ENCODE results near the gene NCOA3.

The NCOA3 gene

DNA sequence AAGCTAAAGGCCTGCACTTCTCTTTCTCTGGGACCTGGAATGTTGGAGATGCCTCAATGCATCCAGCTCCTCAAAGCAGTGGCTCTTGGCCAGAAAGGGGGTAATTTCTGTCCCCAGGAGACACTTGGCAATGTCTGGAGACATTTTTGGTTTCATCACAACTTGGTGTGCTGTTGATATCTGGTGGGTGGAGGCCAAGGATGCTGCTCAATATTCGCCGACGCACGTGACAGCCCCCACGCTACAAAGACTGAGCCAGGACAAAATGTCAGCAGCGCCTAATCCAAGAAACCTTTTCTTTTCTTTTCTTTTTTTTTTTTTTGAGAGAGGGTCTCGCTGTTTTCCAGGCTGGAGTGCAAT lies 203.8 kb downstream of the NCOA3 start:
- DNase-seq (ENCODE audit: low read depth), result no peak

DNA sequence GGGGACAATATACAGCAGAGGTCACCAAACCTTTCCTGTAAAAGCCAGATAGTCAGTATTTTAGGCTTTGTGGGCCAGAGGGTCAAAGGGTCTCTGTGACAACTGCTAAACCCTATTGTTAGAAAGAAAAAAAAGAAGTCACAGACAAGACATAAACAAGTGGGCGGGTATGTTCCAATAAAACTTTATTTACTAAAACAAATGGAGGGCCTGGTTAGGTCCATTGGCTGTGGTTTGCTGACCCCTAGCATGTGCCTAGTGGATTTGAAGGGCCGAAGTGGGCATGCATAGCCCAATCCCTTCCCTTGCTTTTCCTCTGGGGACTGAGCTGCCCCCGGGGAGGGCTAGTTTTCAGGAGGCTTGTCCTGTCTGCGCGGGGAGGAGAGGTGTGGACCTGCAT lies 204.7 kb downstream of the NCOA3 start:
- no peak for DNase-seq (ENCODE audit: low read depth)

Data from stromal cell of bone marrow (primary cell).